ENCODE data around the gene IGFN1.
"Not testable (repeated sequence)": the region's sequence is repeated elsewhere in the genome, so short reads cannot be mapped to it uniquely, and the experiment has no call there.

The IGFN1 gene

DNA sequence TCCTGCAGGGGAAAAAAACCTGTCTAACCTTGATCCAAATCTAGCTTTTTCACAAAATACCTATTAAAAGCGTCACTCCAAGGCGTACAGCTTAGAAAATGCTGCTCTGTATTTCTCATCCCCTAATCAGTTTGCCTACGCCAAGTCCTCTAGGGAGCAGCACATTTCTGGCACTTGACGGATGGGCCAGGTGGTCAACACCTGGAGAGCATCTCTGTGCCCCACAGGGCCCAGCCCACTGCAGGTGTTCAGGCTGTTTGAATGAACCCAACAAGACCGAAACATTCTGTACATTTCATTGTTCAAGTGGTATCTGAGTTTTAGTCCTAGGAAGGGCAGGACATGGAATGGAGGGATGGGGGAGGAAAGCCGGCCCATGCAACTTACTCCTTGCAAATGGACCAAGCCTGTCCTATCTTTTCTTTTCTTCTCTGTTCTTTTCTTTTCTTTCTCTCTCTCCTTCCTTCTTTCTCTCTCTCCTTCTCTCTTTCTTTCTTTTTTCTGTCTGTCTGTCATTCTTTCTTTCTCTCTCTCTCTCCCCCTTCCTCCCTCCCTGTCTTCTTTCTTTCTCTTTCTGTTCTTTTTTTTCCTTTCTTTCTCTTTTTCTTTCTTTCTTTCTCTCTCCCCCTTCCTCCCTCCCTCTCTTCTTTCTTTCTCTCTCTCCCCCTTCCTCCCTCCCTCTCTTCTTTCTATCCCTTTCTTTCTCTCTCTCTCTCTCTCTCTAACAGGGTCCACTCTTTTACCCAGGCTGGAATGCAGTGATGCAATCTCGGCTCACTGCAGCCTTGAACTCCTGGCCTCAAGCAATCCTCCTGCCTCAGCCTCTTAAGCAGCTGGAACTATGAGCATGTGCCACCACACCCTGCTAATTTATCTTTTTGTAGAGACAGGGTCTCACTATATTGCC, 29.1 kb downstream of the IGFN1 start:
- DNase-seq, result no peak

DNA sequence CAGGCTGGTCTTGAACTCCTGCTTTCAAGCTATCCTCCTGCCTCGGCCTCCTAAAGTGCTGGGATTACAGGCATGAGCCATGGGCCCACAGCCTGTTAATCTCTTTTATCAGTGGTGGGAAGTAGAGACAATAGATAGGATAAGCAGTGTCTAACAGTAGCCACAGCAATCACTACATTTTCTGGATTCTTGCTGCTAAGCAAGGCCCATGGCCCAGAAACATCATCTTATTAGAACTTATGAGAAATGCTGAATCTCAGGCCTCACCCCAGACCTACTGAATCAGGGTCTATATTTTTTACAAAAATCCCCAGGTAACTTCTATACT, 29.7 kb downstream of the IGFN1 start:
- no peak for DNase-seq

DNA sequence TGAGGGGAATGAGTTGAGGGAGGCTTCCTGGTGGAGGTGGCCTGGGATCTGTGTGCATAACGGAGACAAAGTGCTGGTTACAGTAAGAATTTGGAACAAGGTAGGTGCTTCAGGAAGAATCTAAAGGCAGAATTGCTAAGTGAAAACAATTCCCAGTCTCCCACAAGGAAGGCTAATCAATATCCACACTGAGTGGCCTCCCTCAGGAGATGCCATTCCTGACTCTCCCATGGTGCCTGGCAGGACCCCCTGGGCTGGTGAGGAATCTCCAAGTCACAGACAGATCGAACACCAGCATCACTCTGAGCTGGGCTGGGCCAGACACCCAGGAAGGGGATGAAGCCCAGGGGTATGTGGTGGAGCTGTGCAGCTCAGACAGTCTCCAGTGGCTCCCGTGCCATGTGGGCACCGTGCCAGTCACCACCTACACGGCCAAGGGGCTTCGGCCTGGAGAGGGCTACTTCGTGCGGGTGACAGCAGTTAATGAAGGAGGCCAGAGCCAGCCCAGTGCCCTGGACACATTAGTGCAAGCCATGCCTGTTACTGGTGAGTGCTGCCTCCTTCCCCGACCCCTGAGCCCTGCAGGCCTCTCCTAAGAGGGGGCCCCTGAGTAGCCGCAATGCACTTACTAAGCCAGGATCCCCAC, 30.7 kb downstream of the IGFN1 start:
- DNase-seq, result no peak

DNA sequence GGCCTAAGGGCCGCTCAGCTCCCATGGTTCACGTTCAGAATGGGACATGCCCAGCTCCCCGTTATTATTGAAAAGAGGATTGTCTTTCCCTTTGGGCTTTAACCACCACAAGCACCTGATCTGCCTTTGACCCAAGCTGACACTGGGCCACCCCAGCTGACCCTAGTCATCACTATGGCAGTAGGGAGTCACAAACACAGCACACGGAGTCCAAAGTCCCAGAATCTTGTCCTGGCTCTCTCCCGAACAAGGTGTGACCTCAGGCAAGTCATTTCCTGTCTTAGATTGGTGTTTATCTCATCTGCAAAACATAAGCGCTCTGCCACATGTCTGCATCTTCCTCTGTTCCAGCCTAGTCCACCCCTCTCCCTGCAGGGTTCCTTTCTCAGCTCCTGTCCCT, 31.5 kb downstream of the IGFN1 start:
- DNase-seq, result no peak

DNA sequence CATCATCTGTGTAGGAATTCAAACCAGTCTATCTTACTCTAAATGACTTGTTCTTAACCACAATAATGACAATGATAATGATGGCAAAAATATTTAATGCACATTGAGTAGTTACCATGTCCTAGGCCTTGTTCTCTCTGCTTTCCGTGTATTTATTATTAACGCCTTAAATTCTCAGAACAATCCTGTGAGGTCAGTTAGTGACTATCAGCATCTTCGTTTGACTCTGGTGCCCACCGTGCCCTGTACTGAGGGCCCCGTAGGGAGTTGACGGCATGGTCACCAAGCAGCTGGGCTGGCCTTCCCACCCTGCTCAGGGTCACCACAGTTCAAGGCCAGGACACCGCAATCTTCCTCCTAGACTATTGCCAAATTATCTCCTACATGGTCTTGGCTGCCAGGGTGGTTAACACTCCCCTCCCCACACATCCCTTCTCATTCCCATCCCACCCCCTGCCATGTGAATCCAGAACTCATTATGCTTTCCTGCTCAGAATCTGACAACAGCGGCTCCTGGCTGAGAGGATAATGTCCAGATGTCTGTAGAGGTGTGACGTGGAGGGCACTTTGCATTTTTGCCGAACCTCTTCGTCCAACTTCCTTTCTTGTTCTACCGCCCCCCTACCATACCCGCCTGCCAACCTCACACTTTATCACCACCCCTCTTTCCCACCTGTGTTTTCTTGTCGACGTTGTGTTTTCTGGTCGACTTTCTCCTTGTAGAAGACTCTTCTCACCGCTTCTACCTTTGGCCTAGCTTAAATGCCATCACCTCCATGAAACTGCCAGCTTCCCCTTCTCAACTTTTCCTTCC, 33.4 kb downstream of the IGFN1 start:
- DNase-seq, result no peak

DNA sequence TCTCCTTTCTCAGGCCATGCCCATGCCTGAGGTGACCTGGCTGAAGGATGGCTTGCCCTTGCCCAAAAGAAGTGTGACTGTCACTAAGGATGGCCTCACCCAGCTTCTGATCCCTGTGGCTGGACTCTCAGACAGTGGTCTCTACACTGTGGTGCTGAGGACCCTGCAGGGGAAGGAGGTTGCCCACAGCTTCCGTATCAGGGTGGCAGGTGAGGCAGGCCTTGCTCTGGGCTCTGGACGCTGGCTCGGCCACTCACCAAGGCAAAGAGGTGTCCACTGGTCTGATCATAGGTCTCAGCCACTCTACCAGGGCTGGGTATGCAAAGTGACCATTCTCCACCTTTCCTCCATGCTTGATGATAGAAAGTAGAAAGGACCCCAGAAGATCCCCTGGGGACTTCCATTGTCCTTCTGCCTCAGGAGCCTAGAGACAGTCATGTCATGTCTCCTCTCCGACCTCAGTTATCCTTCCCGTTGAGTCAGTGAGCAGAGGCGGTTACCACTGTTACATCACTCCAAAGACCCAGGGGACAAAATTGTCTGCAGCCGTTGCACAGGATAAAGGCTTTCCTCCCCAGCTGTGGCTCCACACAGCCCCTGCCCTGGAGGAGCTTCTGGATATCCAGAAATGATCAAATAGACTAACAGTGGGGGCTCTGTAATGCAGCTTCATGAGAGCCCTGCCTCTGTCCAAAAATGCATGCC, 34.2 kb downstream of the IGFN1 start:
- DNase-seq, result no peak

DNA sequence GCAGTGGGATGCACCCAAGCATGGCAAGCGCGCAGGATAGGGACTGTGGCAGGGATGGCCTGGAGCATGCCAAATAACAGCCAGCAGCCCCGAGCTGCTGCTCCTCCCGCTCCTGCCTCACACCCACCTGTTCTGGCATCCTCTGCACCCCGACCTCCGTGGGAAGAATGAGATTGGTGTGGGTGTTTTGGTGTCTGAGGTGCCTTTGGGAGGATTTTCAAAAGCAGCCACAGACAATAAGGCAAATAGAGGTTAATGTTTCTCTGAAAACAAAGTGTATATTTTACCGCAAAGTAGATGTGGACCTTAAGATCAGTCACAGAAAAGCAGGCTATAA, 35.5 kb downstream of the IGFN1 start:
- DNase-seq, result no peak

DNA sequence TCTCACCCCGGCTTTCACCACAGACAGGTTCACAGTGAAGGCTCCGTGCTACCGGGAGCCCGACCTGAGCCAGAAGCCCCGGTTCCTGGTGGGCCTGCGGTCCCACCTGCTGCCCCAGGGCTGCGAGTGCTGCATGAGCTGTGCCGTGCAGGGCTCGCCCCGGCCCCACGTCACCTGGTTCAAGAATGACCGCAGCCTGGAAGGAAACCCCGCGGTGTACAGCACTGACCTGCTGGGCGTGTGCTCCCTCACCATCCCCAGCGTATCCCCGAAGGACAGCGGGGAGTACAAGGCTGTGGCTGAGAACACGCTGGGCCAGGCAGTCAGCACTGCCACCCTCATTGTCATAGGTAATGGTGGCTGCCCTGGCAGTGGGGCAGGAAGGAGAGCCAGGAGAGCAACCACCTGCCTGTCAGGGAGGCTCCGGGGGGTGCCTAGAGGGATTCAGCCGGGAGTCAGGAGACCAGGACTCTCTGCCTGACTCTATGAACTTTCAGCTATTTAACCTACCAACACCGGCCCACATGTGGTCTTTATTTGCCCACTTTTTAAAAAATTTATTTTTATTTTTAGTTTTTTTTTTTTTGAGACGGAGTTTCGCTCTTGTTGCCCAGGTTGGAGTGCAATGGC, 36.4 kb downstream of the IGFN1 start:
- DNase-seq, result no peak

DNA sequence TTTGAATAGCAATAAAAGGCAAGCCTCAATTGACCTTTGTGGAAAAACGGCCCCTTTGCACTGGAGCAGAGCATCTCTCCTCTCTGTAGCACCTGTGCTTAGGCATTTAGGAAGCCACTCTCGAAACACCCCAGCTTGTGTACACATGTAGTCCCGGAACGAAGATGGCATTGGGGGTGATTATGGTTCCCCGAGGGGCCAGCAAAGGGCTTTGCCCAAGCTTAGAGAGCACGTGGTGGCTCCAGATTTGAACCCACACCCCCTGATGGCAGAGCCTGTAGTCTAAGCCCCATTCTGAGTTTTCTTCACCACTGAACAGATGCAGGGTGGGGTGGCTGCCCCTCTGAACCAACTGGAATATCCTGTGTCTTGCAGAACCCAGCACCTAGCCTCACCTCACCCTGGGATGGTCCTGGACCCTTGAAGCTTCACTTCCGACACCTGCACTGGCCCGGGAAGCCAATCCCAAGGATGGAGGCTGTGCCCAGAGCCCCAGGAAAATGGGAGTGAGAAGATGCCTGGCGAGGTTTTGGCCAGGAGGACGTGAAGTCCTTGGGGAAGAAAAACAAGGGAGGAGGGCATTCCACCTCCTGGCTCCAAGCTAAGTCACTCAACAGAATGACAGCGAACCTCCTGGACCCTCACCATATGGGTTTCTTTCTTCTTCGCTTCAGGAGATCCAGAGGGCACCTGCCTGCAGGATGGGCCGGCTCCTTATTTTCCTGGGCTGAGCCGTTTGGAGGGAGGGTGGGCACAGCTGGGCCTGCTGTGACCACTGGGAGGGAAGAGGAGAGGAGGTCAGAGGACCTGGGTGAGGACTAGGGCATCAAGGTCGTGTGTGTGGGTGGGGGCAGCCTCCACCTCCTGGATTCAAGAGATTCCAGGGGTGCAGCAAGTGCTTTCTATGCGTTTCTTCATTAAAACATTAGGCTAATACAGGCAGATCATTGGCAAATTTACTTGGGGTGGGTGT, 37.7 kb downstream of the IGFN1 start:
- DNase-seq, result no peak

DNA sequence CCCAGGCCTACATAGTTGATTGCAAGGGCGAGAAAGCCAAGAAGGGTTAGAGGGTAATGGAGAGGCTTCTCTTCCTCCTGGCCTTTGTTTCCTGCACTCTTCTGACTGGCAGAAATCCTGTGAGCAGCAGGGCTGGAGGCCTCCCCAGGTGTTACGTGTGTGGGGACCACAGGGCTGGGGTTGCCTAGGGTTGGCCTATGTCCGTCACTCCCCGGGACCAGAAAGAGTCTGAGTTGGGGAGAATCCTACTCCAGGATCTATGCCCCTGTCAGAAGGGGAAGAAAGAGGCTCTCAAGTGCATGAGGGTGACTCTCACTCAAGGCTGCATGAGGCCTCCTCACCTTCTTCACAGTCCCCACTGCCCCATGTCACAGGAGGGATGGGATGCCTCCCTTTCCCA, 38.5 kb downstream of the IGFN1 start:
- no peak for DNase-seq

DNA sequence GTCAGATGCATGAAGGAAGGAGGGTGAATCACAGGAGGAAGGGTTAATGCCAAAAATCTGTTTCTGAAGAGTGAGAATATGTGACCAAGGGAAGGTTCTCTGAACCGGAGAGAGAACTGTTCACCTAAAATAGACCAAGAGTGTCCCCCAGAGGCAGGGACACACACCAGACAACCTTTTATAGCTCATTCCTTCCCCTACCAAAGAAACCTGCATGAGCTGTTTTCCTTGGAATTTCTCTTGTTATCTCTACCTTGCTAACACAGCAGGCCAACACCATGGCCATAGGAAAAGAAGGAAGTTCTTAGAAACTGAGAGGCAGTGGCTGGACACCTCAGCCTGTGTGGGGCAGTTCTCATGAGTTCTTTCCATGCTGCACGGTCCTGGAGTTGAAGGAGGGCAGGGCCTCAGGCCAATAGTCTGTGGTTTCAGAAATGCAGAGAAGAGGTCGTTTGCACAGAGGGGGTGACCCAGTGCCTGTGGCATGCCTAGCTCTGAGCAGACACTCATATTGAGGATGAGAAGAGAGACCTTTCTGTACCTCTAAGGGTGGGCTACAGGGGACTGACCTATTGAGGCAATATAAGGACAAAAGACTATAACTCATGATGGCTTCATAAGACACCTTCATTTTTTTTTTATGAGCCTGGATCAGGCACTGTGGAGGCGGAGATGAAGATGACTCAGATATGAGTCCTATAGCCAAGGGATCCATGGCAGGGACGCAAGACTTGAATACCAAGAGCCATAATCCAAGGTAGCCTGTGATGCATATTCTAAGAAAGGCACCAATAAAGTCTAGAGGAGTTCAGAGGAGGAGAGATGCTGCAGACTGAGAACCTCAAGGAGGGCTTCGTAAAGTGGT, 39.4 kb downstream of the IGFN1 start:
- no peak for DNase-seq

DNA sequence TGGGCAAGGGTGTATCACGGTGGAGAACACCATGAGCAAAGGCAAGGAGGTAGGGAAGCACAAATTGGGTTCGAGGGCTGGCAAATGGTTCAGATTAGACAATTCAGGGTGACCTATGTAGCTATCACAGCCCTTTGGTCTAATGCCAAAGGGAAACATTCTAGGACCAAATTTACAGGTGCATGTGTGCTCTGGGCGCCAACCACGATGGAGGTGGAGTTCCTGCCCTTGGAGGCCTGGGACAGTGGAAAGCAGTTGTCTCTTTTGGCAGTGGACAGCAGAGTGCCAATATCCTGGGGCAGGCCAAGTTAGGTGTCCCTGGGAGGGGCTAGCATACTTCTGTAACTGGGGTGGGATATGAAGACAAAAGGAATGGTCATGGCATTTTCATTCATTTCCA, 40.1 kb downstream of the IGFN1 start:
- no peak for DNase-seq

DNA sequence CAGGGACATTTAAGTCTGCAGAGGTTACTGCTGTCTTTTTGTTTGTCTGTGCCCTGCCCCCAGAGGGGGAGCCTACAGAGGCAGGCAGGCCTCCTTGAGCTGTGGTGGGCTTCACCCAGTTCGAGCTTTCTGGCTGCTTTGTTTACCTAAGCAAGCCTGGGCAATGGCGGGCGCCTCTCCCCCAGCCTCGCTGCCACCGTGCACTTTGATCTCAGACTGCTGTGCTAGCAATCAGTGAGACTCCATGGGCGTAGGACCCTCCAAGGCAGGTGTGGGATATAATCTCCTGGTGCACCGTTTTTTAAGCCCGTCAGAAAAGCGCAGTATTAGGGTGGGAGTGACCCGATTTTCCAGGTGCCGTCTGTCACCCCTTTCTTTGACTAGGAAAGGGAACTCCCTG, 49.0 kb downstream of the IGFN1 start:
- not testable (repeated sequence) for DNase-seq

DNA sequence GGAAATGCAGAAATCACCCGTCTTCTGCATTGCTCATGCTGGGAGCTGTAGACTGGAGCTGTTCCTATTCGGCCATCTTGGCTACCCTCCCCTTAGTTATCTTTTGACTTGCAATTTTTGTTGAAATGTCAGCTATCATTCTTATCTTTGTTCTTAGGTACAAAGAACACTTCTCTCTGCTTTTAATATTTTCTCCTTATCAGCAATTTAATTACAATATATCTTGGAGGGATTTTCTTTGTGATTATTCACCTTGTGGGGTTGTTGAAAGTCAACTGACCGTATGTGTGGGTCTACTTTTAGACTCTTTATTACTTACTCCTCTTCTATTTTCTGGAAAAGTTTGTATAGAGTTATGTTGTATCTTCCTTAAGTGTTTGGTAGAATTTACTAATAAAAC, 49.5 kb downstream of the IGFN1 start:
- no peak for DNase-seq

DNA sequence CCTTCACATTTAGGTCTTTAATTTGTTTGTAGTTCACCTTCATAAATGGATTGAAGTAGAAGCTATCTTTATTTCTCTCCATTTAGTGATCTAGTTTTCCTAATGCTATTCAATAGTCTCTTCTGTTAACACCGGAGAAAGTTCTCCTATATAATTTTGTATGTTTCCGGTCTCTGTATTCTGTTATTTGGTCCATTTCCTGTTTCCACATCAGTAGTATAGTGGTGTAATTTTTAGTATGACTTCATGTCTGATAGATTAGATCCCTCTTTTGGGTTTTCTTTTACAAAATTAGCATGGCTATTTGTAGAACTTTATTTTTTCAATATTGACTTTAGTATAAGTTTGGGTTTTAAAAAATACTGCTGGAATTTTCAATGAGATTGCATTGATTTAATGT, 51.1 kb downstream of the IGFN1 start:
- DNase-seq, result no peak

DNA sequence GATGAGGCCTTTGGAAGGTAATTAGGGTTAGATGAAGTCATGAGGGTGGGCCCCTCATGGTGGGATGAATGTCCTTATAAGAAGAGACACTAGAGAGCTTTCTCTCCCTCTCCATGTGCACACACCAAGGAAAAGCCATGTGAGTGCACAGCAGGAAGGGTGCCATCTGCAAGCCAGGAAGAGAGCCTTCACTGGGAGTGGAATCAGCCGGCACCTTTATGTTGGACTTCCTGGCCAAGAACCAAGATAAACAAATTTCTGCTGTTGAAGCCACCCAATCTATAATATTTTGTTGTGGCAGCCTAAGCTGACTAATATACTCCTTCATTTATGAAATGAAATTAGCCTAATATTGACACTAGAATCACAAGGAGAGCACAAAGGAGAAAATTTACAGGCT, 54.5 kb downstream of the IGFN1 start:
- DNase-seq, result no peak

DNA sequence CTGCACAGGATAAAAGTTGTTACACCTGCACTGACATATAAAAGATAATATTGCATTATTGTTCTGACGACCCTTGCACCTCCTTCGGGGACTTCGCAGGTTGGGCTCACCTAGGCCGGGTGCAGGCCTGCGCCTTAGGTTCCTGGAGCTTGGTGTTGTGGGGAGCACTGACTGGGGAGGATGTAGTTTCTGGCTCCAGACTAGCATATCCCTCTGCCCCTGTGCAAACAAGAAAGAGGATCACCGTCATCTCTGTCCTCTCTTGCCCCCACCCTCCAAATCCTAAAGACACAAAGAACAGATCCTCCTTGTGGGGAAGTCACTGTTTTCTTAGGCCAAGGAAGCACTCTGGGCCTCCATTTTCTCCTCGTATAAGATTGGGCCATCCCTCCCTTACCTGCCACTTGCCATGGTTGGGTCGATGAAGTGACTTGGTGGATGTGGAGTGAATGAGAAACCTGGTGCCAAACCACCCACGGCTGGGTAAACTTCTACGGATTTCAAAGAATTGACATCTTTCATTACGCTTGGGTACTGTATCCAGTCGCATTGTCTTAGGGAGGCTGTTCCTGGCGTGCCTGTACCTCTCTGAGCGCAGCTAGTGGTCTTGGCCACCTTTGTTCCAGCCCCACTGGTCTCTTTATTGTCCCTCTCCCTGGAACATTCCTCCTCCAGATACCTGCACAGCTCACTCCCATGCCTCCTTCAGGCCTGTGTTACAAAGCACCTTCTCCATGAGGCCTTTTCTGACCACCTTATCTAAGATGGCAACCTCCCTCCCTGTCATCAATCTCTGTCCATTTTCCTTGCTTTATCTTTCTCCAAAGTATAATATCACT, 58.3 kb downstream of the IGFN1 start:
- no peak for DNase-seq

DNA sequence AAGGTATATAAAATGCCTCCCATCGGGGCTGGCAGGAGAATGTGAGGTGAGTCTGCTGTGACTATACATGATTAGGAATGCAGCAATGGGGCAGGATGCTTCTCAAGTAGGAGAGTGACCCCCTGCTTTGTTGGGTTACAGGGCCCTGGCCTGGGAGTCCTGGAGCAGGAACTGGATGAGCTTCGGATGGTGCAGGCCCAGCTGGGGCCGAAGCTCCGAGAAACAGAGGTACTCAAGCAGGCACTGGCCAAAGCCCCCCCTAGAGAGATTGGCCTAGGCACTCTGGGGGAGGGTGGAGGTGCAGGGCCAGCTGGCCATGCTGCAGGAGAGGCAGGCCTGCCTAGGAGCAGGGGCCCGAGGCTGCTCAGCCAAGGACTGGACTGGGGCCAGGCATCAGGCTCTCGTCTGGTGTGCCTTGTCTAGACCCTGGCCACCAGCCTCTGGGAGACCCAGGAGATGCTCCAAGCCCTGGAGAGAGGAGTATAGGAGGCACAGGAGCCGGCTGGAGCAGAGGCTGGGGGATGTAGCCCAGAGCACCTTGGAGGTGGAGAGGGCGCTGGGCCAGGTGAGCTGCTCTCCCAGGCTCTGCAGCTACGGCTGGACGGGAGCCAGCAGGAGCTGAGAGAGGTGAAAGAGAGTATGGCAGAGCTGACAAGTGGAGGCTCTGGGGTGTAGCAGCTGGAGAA, 59.8 kb downstream of the IGFN1 start:
- DNase-seq, result no peak

DNA sequence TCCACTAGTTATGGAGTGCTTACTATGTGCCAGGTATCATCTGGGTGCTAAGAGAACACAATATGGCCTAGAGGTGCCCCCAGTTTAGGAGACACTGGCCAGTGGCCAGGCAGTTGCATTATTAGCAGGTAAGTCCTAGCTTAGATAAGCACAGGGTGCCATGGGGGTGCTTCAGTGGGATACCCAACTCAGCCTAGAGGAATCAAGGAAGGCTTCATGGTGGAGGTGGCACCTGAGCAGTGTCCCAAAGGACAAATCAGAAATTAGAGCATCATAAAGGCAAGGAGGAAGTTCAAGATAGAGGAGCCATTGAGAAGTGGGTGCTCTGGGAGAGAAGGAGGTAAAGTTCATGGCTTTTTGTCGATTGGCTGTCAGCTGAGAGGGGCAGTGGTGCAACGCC, 60.8 kb downstream of the IGFN1 start:
- DNase-seq, result no peak
